HepG2 (cell line): ENCODE measurements around the gene CYP2W1. TPM values are rescaled to one million over a fixed set of nuclear protein-coding genes. Genes with fewer than 3 reads are reported as not detected.

ENCODE experiments used
- CEBPG ChIP-seq: IDR thresholded peaks from 2 replicates; pipeline ENCODE4 v1.6.1; 2016
- CHCHD3 ChIP-seq: sonication (generic); formaldehyde crosslinking; IDR thresholded peaks from 2 replicates; pipeline ENCODE4 v1.8.0; 2022; ENCODE audit warnings: mild to moderate bottlenecking, missing genetic modification reagents, moderate library complexity
- EEA1 ChIP-seq: sonication (generic); formaldehyde crosslinking; IDR thresholded peaks from 2 replicates; pipeline ENCODE4 v1.5.1; 2020; ENCODE audit warnings: mild to moderate bottlenecking, missing genetic modification reagents, borderline replicate concordance
- ELF4 ChIP-seq: sonication (generic); formaldehyde crosslinking; IDR thresholded peaks from 2 replicates; pipeline ENCODE4 v1.5.0; 2020; ENCODE audit warnings: missing genetic modification reagents, mild to moderate bottlenecking, moderate library complexity, borderline replicate concordance
- KDM6A ChIP-seq: IDR thresholded peaks from 2 replicates; pipeline ENCODE4 v1.6.1; 2016; ENCODE audit warnings: low read depth
- MATR3 ChIP-seq: sonication (generic); formaldehyde crosslinking; IDR thresholded peaks from 2 replicates; pipeline ENCODE4 v1.4.0; 2020; ENCODE audit warnings: missing genetic modification reagents
- MBD4 ChIP-seq: IDR thresholded peaks from 2 replicates; pipeline ENCODE4 v1.6.1; 2012; ENCODE audit warnings: low read length, inconsistent platforms, borderline replicate concordance
- NFKBIZ ChIP-seq: IDR thresholded peaks from 2 replicates; pipeline ENCODE4 v1.6.1; 2018; ENCODE audit warnings: missing genetic modification reagents, missing compliant biosample characterization
- RFXAP ChIP-seq: sonication (generic); formaldehyde crosslinking; IDR thresholded peaks from 2 replicates; pipeline ENCODE4 v1.4.0; 2020; ENCODE audit warnings: missing genetic modification reagents, borderline replicate concordance
- SKI ChIP-seq: fragments of 450-650 bp; IDR thresholded peaks from one replicate; pipeline ENCODE4 v1.6.1; 2018; ENCODE audit warnings: mild to moderate bottlenecking; ENCODE audit not compliant: partially characterized antibody
- SMARCE1 ChIP-seq: fragments of 450-650 bp; IDR thresholded peaks from 2 replicates; pipeline ENCODE4 v1.6.1; 2017; ENCODE audit warnings: borderline replicate concordance
- SOX5 ChIP-seq: IDR thresholded peaks from 2 replicates; pipeline ENCODE4 v1.6.1; 2016; ENCODE audit warnings: borderline replicate concordance
- SRF ChIP-seq: IDR thresholded peaks from 2 replicates; pipeline ENCODE4 v1.6.1; 2011; ENCODE audit warnings: mild to moderate bottlenecking, low read depth, low read length, moderate library complexity
- SRSF9 ChIP-seq: fragments of 200-400 bp; formaldehyde crosslinking; IDR thresholded peaks from 2 replicates; pipeline ENCODE4 v1.6.1; 2018; ENCODE audit warnings: borderline replicate concordance, mild to moderate bottlenecking, low read depth, low read length; ENCODE audit not compliant: insufficient read depth, poor library complexity, severe bottlenecking
- THAP9 ChIP-seq: sonication (generic); formaldehyde crosslinking; IDR thresholded peaks from 2 replicates; pipeline ENCODE4; 2020; ENCODE audit warnings: missing genetic modification reagents, mild to moderate bottlenecking, borderline replicate concordance
- ZKSCAN5 ChIP-seq: sonication (generic); formaldehyde crosslinking; IDR thresholded peaks from 2 replicates; pipeline ENCODE4 v1.5.1; 2020; ENCODE audit warnings: mild to moderate bottlenecking, missing genetic modification reagents
- ZMYM4 ChIP-seq: sonication (generic); formaldehyde crosslinking; IDR thresholded peaks from 2 replicates; pipeline ENCODE4 v1.8.1; 2023; ENCODE audit warnings: mild to moderate bottlenecking, missing genetic modification reagents
- ZNF263 ChIP-seq: sonication (generic); formaldehyde crosslinking; IDR thresholded peaks from 2 replicates; pipeline ENCODE4 v1.4.0; 2020; ENCODE audit warnings: missing genetic modification reagents
- ZNF274 ChIP-seq: sonication (generic); formaldehyde crosslinking; IDR thresholded peaks from 2 replicates; pipeline ENCODE4 v1.5.1; 2020; ENCODE audit warnings: mild to moderate bottlenecking, missing genetic modification reagents
- ZNF317 ChIP-seq: sonication (generic); formaldehyde crosslinking; IDR thresholded peaks from 2 replicates; pipeline ENCODE4 v1.5.0; 2020; ENCODE audit warnings: mild to moderate bottlenecking, missing genetic modification reagents
- ZNF33A ChIP-seq: sonication (generic); formaldehyde crosslinking; IDR thresholded peaks from 2 replicates; pipeline ENCODE4 v1.5.1; 2020; ENCODE audit warnings: missing genetic modification reagents, mild to moderate bottlenecking, moderate library complexity, borderline replicate concordance
- ZNF34 ChIP-seq: sonication (generic); formaldehyde crosslinking; IDR thresholded peaks from 2 replicates; pipeline ENCODE4 v1.4.0; 2020; ENCODE audit warnings: mild to moderate bottlenecking, missing genetic modification reagents, borderline replicate concordance
- ZNF414 ChIP-seq: sonication (generic); formaldehyde crosslinking; IDR thresholded peaks from 2 replicates; pipeline ENCODE4 v1.5.0; 2020; ENCODE audit warnings: missing genetic modification reagents
- ZNF724P ChIP-seq: sonication (generic); formaldehyde crosslinking; IDR thresholded peaks from 2 replicates; pipeline ENCODE4 v1.8.0; 2022; ENCODE audit warnings: missing genetic modification reagents, borderline replicate concordance
- ZXDC ChIP-seq: sonication (generic); formaldehyde crosslinking; IDR thresholded peaks from 2 replicates; pipeline ENCODE4 v1.5.0; 2020; ENCODE audit warnings: mild to moderate bottlenecking, missing genetic modification reagents
- polyA plus RNA-seq, 8 experiments: library from polyadenylated mRNA; depleted of rRNA in 3 of 8; stranded (reverse) in 7 of 8; unstranded in 1 of 8; fragments of >200 nt; fragmentation: Illumina TruSeq in 4 of 8; extraction: Trizol in 4 of 8; gene quantifications; 2 replicates each; pipeline versions ENCODE4 v1.2.1 to v1.2.3, GENCODE V29; 2011 to 2016; ENCODE audit warnings: low read depth in 4 of 8, missing spikeins in 1 of 8, mixed read lengths in 1 of 8; ENCODE audit not compliant: insufficient read depth in 1 of 8
- total RNA-seq, 5 experiments: library from RNA; depleted of rRNA; stranded (reverse); fragments of >200 nt; fragmentation: Illumina TruSeq; extraction: Trizol; gene quantifications; 2 replicates each; pipeline ENCODE4 v1.2.3, GENCODE V29; 2016; ENCODE audit warnings: low read depth in 1 of 5

Gene CYP2W1
- total and polyA plus RNA-seq, 2 of the 13 experiments (the other 11 are each of a cell fraction or from before 2014, with no cell fraction given) = 19.5 to 31.7 TPM

GRCh38 chr7:957418-958220 lies 25.4 kb upstream of the CYP2W1 start (continued):
- no peak for TF ChIP-seq MATR3 (CRISPR knock-in tag)
- no peak for TF ChIP-seq CHCHD3 (CRISPR knock-in tag)
- TF ChIP-seq ZNF414 = no peak
- TF ChIP-seq SRF = no peak
- no peak for TF ChIP-seq SKI
- TF ChIP-seq ZNF34 (CRISPR knock-in tag) = peak; percentile 78; the same call in 1 of the 2 replicates
- TF ChIP-seq SRSF9 = no peak
- TF ChIP-seq ZNF33A (CRISPR knock-in tag) = 0 out of 2 replicates have a peak, but pooled peaks have one; percentile 20
- no peak; the same call in 1 of the 2 replicates for TF ChIP-seq ZKSCAN5
- TF ChIP-seq ELF4 = peak; percentile 82
- TF ChIP-seq RFXAP (CRISPR knock-in tag) = peak; percentile 65; the same call in 1 of the 2 replicates
- TF ChIP-seq ZNF317 (CRISPR knock-in tag) = peak; percentile 63
- TF ChIP-seq ZNF724P (CRISPR knock-in tag) = peak; percentile 90; the same call in 1 of the 2 replicates
- no peak for TF ChIP-seq SMARCE1
- TF ChIP-seq CEBPG (CRISPR knock-in tag) = peak; percentile 99
- TF ChIP-seq ZNF274 (CRISPR knock-in tag) = peak; percentile 83; the same call in 1 of the 2 replicates
- TF ChIP-seq THAP9 (CRISPR knock-in tag) = peak; percentile 78
- TF ChIP-seq KDM6A = no peak
- peak; percentile 74 for TF ChIP-seq ZMYM4 (CRISPR knock-in tag)
- peak; percentile 79 for TF ChIP-seq ZNF263 (CRISPR knock-in tag)
- TF ChIP-seq SOX5 (CRISPR knock-in tag) = no peak
- TF ChIP-seq MBD4 = no peak
- peak; percentile 87 for TF ChIP-seq NFKBIZ (CRISPR knock-in tag)
- peak; percentile 73 for TF ChIP-seq ZXDC (CRISPR knock-in tag)
- 0 out of 2 replicates have a peak, but pooled peaks have one; percentile 67 for TF ChIP-seq EEA1 (CRISPR knock-in tag)
